KG1 (cell line): ENCODE data around the gene FOXK1.

ENCODE experiments used
- DNase-seq: peaks from one replicate; lab custom pipeline; 2025; lab: John Stamatoyannopoulos, UW

The FOXK1 gene

GRCh38 chr7:4722960-4723630 lies 41.0 kb downstream of the FOXK1 start:
- DNase-seq, result no peak

- DNase-seq, result no peak
Measured at GRCh38 chr7:4724648-4725013, 42.5 kb downstream of the FOXK1 start.

- DNase-seq, result no peak
Measured at GRCh38 chr7:4725014-4725849, 43.1 kb downstream of the FOXK1 start.

GRCh38 chr7:4725850-4726450 lies 43.9 kb downstream of the FOXK1 start:
- no peak for DNase-seq

- DNase-seq, result no peak
Measured at GRCh38 chr7:4726566-4726965, 44.5 kb downstream of the FOXK1 start.

GRCh38 chr7:4727914-4728705 lies 46.0 kb downstream of the FOXK1 start:
- no peak for DNase-seq

- DNase-seq, result no peak
Measured at GRCh38 chr7:4729266-4729665, 47.2 kb downstream of the FOXK1 start.

GRCh38 chr7:4730276-4730675 lies 48.2 kb downstream of the FOXK1 start:
- DNase-seq, result no peak

GRCh38 chr7:4730971-4731370 lies 48.9 kb downstream of the FOXK1 start:
- no peak for DNase-seq

GRCh38 chr7:4731803-4732202 lies 49.7 kb downstream of the FOXK1 start:
- DNase-seq, result no peak

- no peak for DNase-seq
Measured at GRCh38 chr7:4733936-4734528, 51.9 kb downstream of the FOXK1 start.

- no peak for DNase-seq
Measured at GRCh38 chr7:4734587-4735345, 52.7 kb downstream of the FOXK1 start.

- DNase-seq, result no peak
Measured at GRCh38 chr7:4737300-4737699, 55.2 kb downstream of the FOXK1 start.

- DNase-seq, result no peak
Measured at GRCh38 chr7:4738711-4739527, 56.8 kb downstream of the FOXK1 start.

GRCh38 chr7:4739528-4739992 lies 57.5 kb downstream of the FOXK1 start:
- no peak for DNase-seq

- DNase-seq, result no peak
Measured at GRCh38 chr7:4740796-4741195, 58.7 kb downstream of the FOXK1 start.

- no peak for DNase-seq
Measured at GRCh38 chr7:4742051-4742573, 60.0 kb downstream of the FOXK1 start.

GRCh38 chr7:4742852-4743251 lies 60.8 kb downstream of the FOXK1 start:
- no peak for DNase-seq

GRCh38 chr7:4744391-4745264 lies 62.5 kb downstream of the FOXK1 start:
- DNase-seq, result no peak
